Karpas-422 (cell line): Measurements from ENCODE around the gene TMUB2. TPM values are rescaled to one million over a fixed set of nuclear protein-coding genes. Genes with fewer than 3 reads are reported as not detected.

Source experiments
- DNase-seq: peaks from one replicate; pipeline ENCODE4 v3.0.0-alpha.2; 2015
- H2AFZ ChIP-seq: fragments of 200-600 bp; sonication (generic); 2 replicates; pipeline ENCODE4 v1.6.1; 2014; ENCODE audit warnings: antibody characterized with exemption, low read length, mixed read lengths
- H3K27ac ChIP-seq: fragments of 200-600 bp; sonication (generic); 2 replicates; pipeline ENCODE4 v1.5.1; 2014; ENCODE audit warnings: mild to moderate bottlenecking, low read length, moderate library complexity
- H3K27me3 ChIP-seq: fragments of 200-600 bp; sonication (generic); 2 replicates; pipeline ENCODE4 v1.6.1; 2014; ENCODE audit warnings: low read length, mixed read lengths
- H3K36me3 ChIP-seq: fragments of 200-600 bp; sonication (generic); 2 replicates; pipeline ENCODE4 v1.6.1; 2014; ENCODE audit warnings: low read length, mixed read lengths; ENCODE audit not compliant: insufficient read depth
- H3K4me1 ChIP-seq: fragments of 200-600 bp; sonication (generic); 2 replicates; pipeline ENCODE4 v1.6.1; 2014; ENCODE audit warnings: mild to moderate bottlenecking, low read length, mixed read lengths
- H3K4me2 ChIP-seq: fragments of 200-600 bp; sonication (generic); 2 replicates; pipeline ENCODE4 v1.6.1; 2014; ENCODE audit warnings: low read length, low read depth, mild to moderate bottlenecking; ENCODE audit not compliant: poor library complexity, severe bottlenecking
- H3K4me3 ChIP-seq: fragments of 200-600 bp; sonication (generic); 2 replicates; pipeline ENCODE4 v1.5.1; 2014; ENCODE audit warnings: mild to moderate bottlenecking, antibody characterized with exemption, low read length, mixed read lengths
- H3K79me2 ChIP-seq: fragments of 200-600 bp; sonication (generic); 2 replicates; pipeline ENCODE4 v1.6.1; 2014; ENCODE audit warnings: mild to moderate bottlenecking, low read length, mixed read lengths
- H3K9ac ChIP-seq: fragments of 200-600 bp; sonication (generic); 2 replicates; pipeline ENCODE4 v1.6.0; 2014; ENCODE audit warnings: low read length
- H3K9me2 ChIP-seq: fragments of 200-600 bp; sonication (generic), shearing (Covaris generic); replicated peaks from 2 replicates; pipeline ENCODE4 v1.6.0; 2014; ENCODE audit warnings: mild to moderate bottlenecking, low read length, moderate library complexity; ENCODE audit not compliant: insufficient read depth
- H3K9me3 ChIP-seq: fragments of 300-700, 200-600 bp; sonication (generic); 2 replicates; pipeline ENCODE4 v1.6.1; 2014; ENCODE audit warnings: low read length, mixed read lengths
- H4K20me1 ChIP-seq: fragments of 200-600 bp; sonication (generic); 2 replicates; pipeline ENCODE4 v1.6.1; 2014; ENCODE audit warnings: mild to moderate bottlenecking, antibody characterized with exemption, low read length, low read depth; ENCODE audit not compliant: insufficient read depth
- total RNA-seq: library from RNA; depleted of rRNA; stranded (reverse); fragments of >200 nt; shearing (Covaris generic); gene quantifications from 2 replicates; pipeline ENCODE4 v1.2.3, GENCODE V29; 2014; ENCODE audit warnings: low replicate concordance

Gene TMUB2
- total RNA-seq, 1 experiment from 2014 or later = 29.3 TPM

- H4K20me1 ChIP-seq = no peaks in the 10 kb centered on the region
- H3K9ac ChIP-seq = no peak overlapping the region
- H3K27me3 ChIP-seq = no peaks in the 10 kb centered on the region
- DNase-seq = no peak
- no peak overlapping the region for H2AFZ ChIP-seq
- peaks cover 26% of the 10 kb centered on the region for H3K79me2 ChIP-seq
- no peak overlapping the region for H3K4me3 ChIP-seq
- H3K4me1 ChIP-seq = peaks cover 21% of the 10 kb centered on the region
- H3K36me3 ChIP-seq = peaks cover 50% of the 10 kb centered on the region
- H3K27ac ChIP-seq = no peak overlapping the region
- peak overlapping the region; percentile 10 for H3K4me2 ChIP-seq
- no peaks in the 10 kb centered on the region for H3K9me2 ChIP-seq
- H3K9me3 ChIP-seq = no peaks in the 10 kb centered on the region
These were observed 24.8 kb downstream of the TMUB2 start for GRCh38 chr17:44211281-44212265.

GRCh38 chr17:44212507-44213402 lies 26.0 kb downstream of the TMUB2 start:
- no peaks in the 10 kb centered on the region for H3K9me2 ChIP-seq
- H3K36me3 ChIP-seq = peaks cover 59% of the 10 kb centered on the region
- no peak overlapping the region for H3K4me2 ChIP-seq
- no peaks in the 10 kb centered on the region for H3K9me3 ChIP-seq
- no peak overlapping the region for H2AFZ ChIP-seq
- H3K27ac ChIP-seq = no peak overlapping the region
- no peak for DNase-seq
- no peaks in the 10 kb centered on the region for H3K27me3 ChIP-seq
- H3K79me2 ChIP-seq = peaks cover 38% of the 10 kb centered on the region
- peaks cover 33% of the 10 kb centered on the region for H3K4me1 ChIP-seq
- H3K4me3 ChIP-seq = no peak overlapping the region
- no peaks in the 10 kb centered on the region for H4K20me1 ChIP-seq
- H3K9ac ChIP-seq = no peak overlapping the region

GRCh38 chr17:44213403-44214229 lies 26.8 kb downstream of the TMUB2 start:
- H3K9me2 ChIP-seq = no peaks in the 10 kb centered on the region
- H3K36me3 ChIP-seq = peaks cover 54% of the 10 kb centered on the region
- H3K4me1 ChIP-seq = peaks cover 35% of the 10 kb centered on the region
- no peak overlapping the region for H3K9ac ChIP-seq
- H3K4me2 ChIP-seq = no peak overlapping the region
- H3K4me3 ChIP-seq = no peak overlapping the region
- no peak overlapping the region for H3K27ac ChIP-seq
- H3K79me2 ChIP-seq = peaks cover 40% of the 10 kb centered on the region
- H4K20me1 ChIP-seq = no peaks in the 10 kb centered on the region
- no peak overlapping the region for H2AFZ ChIP-seq
- DNase-seq = no peak
- no peaks in the 10 kb centered on the region for H3K27me3 ChIP-seq
- H3K9me3 ChIP-seq = no peaks in the 10 kb centered on the region

GRCh38 chr17:44214230-44214494 lies 27.4 kb downstream of the TMUB2 start:
- Histone ChIP-seq H3K36me3 (peaks cover 48% of the 10 kb centered on the region), H3K9me3 (no peaks in the 10 kb centered on the region), H3K4me1 (peaks cover 35% of the 10 kb centered on the region), H3K4me2 (no peak overlapping the region), H4K20me1 (no peaks in the 10 kb centered on the region), H3K27me3 (no peaks in the 10 kb centered on the region), H3K27ac (no peak overlapping the region), H3K4me3 (no peak overlapping the region), H3K9ac (no peak overlapping the region), H2AFZ (no peak overlapping the region), H3K9me2 (no peaks in the 10 kb centered on the region), H3K79me2 (peaks cover 39% of the 10 kb centered on the region)
- no peak for DNase-seq

- Histone ChIP-seq H3K9me2 (no peaks in the 10 kb centered on the region), H3K4me2 (no peak overlapping the region), H3K9me3 (no peaks in the 10 kb centered on the region), H3K79me2 (peaks cover 32% of the 10 kb centered on the region), H3K36me3 (peaks cover 41% of the 10 kb centered on the region), H4K20me1 (no peaks in the 10 kb centered on the region), H3K27ac (no peak overlapping the region), H3K27me3 (no peaks in the 10 kb centered on the region), H2AFZ (no peak overlapping the region), H3K4me1 (peaks cover 33% of the 10 kb centered on the region), H3K9ac (no peak overlapping the region), H3K4me3 (no peak overlapping the region)
- DNase-seq = no peak
These were observed 28.1 kb downstream of the TMUB2 start for GRCh38 chr17:44214896-44215295.

- Histone ChIP-seq H3K79me2 (peaks cover 35% of the 10 kb centered on the region), H3K4me1 (peaks cover 25% of the 10 kb centered on the region), H2AFZ (no peak overlapping the region), H3K36me3 (peaks cover 39% of the 10 kb centered on the region), H3K9me2 (no peaks in the 10 kb centered on the region), H3K9ac (peak overlapping the region; percentile 95), H4K20me1 (no peaks in the 10 kb centered on the region), H3K27ac (peak overlapping the region; percentile 81), H3K4me2 (peak overlapping the region; percentile 98), H3K4me3 (peak overlapping the region; percentile 90; the same call in 1 of the 2 replicates), H3K9me3 (no peaks in the 10 kb centered on the region), H3K27me3 (no peaks in the 10 kb centered on the region)
- DNase-seq = peak; percentile 64
These were observed 29.4 kb downstream of the TMUB2 start for GRCh38 chr17:44216173-44216572.

- H3K27ac ChIP-seq = peak overlapping the region; percentile 81
- H3K9me2 ChIP-seq = no peaks in the 10 kb centered on the region
- H3K79me2 ChIP-seq = peaks cover 35% of the 10 kb centered on the region
- no peaks in the 10 kb centered on the region for H4K20me1 ChIP-seq
- no peaks in the 10 kb centered on the region for H3K27me3 ChIP-seq
- peaks cover 39% of the 10 kb centered on the region for H3K36me3 ChIP-seq
- no peaks in the 10 kb centered on the region for H3K9me3 ChIP-seq
- peak overlapping the region; percentile 95 for H3K9ac ChIP-seq
- H2AFZ ChIP-seq = no peak overlapping the region
- H3K4me3 ChIP-seq = peak overlapping the region; percentile 90
- no peak for DNase-seq
- peak overlapping the region; percentile 98 for H3K4me2 ChIP-seq
- H3K4me1 ChIP-seq = peaks cover 30% of the 10 kb centered on the region
These were observed 29.9 kb downstream of the TMUB2 start for GRCh38 chr17:44216694-44217093.
